GM21528 (cell line): Measurements from ENCODE around the gene ABCB4.

Experiments
- ATAC-seq: cut with Tn5 transposase; IDR thresholded peaks from one replicate; pipeline ENCODE4 v1.9.1; 2021; ENCODE audit warnings: mild to moderate bottlenecking, moderate library complexity; ENCODE audit not compliant: unreplicated experiment, low FRiP score

Gene ABCB4

GRCh38 chr7:87427288-87427687, 48.2 kb downstream of the ABCB4 start:
- no peak for ATAC-seq

- peak; percentile 65 for ATAC-seq
Observed at GRCh38 chr7:87426160-87426559, 49.3 kb downstream of the ABCB4 start.

GRCh38 chr7:87424075-87424474, 51.4 kb downstream of the ABCB4 start:
- ATAC-seq, result no peak

- no peak for ATAC-seq
Observed at GRCh38 chr7:87420173-87420572, 55.3 kb downstream of the ABCB4 start.

GRCh38 chr7:87416682-87417587, 58.5 kb downstream of the ABCB4 start:
- ATAC-seq, result peak; percentile 73

GRCh38 chr7:87414794-87415188, 60.7 kb downstream of the ABCB4 start:
- no peak for ATAC-seq

- no peak for ATAC-seq
Observed at GRCh38 chr7:87413951-87414793, 61.3 kb downstream of the ABCB4 start.

GRCh38 chr7:87413029-87413428, 62.5 kb downstream of the ABCB4 start:
- no peak for ATAC-seq

GRCh38 chr7:87411186-87411585, 64.3 kb downstream of the ABCB4 start:
- ATAC-seq, result no peak

- ATAC-seq, result no peak
Observed at GRCh38 chr7:87404674-87405073, 70.8 kb downstream of the ABCB4 start.

GRCh38 chr7:87398446-87398845, 77.0 kb downstream of the ABCB4 start:
- no peak for ATAC-seq

- ATAC-seq, result no peak
Observed at GRCh38 chr7:87395442-87396020, 79.9 kb downstream of the ABCB4 start.

GRCh38 chr7:87391020-87391701, 84.3 kb downstream of the ABCB4 start:
- ATAC-seq, result no peak

- no peak for ATAC-seq
Observed at GRCh38 chr7:87380905-87381304, 94.6 kb downstream of the ABCB4 start.

- ATAC-seq, result no peak
Observed at GRCh38 chr7:87375662-87376435, 99.6 kb downstream of the ABCB4 start.

- no peak for ATAC-seq
Observed at GRCh38 chr7:87370660-87371180, 104.8 kb downstream of the ABCB4 start.

GRCh38 chr7:87369216-87369615, 106.3 kb downstream of the ABCB4 start:
- no peak for ATAC-seq

GRCh38 chr7:87364246-87364645, 111.2 kb downstream of the ABCB4 start:
- no peak for ATAC-seq

GRCh38 chr7:87363342-87363741, 112.1 kb downstream of the ABCB4 start:
- no peak for ATAC-seq

GRCh38 chr7:87361320-87361719, 114.2 kb downstream of the ABCB4 start:
- no peak for ATAC-seq
